HG02623 (cell line): Measurements from ENCODE around the gene U2AF1L4.

Experiments used
- ATAC-seq: cut with Tn5 transposase; IDR thresholded peaks from one replicate; pipeline ENCODE4 v1.9.1; 2021; ENCODE audit warnings: moderate library complexity; ENCODE audit not compliant: unreplicated experiment

U2AF1L4 gene

DNA sequence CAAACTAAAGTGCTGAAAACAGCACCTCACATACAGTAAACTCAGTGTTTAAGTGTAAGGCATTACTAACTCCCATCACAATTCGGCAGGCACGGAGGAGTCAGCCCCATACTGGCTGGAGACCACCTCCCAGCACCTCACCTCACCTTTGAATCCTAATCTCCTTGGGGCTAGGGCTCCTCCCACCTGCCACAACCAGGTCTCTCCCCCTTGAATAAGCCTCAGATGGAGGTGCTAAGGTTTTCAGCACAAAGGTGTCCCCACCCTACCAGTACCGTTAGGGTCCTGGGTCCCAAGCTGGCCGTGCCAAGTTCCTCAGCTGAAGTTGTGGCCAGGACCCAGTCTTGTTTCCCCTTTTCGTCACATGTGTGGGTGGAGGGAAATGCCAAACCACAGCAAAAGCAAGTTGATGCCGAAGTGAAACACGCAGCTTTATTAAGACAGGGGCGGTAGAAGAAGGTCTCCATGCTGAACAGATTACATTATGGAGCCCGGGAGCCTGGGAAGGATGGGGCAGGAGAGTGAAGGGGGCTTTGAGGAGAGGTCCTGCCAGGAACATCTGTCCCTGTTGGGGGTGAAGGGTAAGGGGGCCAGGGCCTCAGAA lies 3.0 kb downstream of the U2AF1L4 start, which contains the start of gene IGFLR1:
IGFLR1 (minus strand) TSS at position 332 of the 604 bp plus-strand sequence. CDS start 1,272 bp downstream, outside the sequence.
- no peak for ATAC-seq

- no peak for ATAC-seq
Observed at GRCh38 chr19:35741203-35741515, 4.1 kb downstream of the U2AF1L4 start.

- ATAC-seq: peak; percentile 56
Observed at GRCh38 chr19:35740423-35741202, 4.6 kb downstream of the U2AF1L4 start.

DNA sequence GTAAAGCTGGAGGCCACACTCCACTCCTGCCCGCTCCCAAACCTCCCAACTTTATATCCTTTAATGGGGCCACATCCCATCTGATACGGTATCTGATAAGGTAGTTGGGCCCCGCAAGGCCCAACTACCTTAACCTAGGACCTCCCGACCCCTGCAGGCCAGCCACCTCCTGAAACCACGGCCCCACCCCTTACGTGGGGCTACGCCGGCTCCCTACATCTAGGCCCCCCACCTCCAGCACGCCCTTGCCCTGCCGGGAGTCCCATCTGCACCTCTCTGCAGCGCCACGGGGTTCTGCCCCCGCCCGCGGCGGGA lies 5.2 kb downstream of the U2AF1L4 start:
- ATAC-seq: peak; percentile 8

GRCh38 chr19:35739275-35740107 lies 5.7 kb downstream of the U2AF1L4 start:
- ATAC-seq: no peak

- ATAC-seq: no peak
Observed at GRCh38 chr19:35738887-35739229, 6.4 kb downstream of the U2AF1L4 start.

- ATAC-seq: no peak
Observed at GRCh38 chr19:35738021-35738886, 7.0 kb downstream of the U2AF1L4 start.

DNA sequence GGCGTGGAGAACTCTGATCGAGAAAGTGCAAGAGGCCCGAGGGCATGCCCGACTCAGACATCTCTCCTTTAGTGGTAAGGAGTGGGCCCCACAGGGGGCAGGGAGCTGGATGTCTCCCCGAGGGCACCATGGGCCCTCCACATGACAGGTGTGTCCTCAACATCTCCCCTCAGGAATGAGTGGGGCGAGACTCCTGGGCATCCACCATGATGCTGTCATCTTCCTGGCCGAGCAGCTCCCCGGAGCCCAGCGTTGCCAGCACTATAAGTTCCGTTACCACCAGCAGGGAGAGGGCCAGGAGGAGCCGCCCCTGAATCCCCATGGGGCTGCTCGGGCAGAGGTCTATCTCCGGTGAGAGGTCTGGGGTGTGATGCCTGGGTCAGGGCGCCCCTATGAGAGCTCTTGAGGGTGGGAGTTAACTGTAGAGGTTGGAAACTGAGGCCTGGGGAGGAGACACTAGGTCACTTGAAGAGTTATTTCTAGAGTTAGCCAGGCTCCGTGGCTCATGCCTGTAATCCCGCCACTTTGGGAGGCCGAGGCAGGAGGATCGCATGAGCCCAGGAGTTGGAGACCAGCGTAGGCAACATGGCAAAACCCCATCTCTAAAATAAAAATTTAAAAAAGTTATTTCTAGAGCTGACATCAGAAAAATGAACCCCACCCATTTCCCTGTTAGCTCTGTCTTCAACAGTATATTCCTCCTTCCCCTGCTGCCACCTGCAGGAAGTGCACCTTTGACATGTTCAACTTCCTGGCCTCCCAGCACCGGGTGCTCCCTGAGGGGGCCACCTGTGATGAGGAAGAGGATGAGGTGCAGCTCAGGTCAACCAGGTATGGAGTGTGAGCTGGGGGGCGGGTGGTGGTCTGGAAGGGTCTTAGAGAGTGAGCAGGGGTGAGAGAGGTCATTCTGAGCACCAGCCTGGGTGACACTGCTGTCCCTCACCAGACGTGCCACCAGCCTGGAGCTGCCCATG lies 8.0 kb downstream of the U2AF1L4 start:
- ATAC-seq: no peak

GRCh38 chr19:35734889-35735288 lies 10.3 kb downstream of the U2AF1L4 start:
- ATAC-seq: no peak

DNA sequence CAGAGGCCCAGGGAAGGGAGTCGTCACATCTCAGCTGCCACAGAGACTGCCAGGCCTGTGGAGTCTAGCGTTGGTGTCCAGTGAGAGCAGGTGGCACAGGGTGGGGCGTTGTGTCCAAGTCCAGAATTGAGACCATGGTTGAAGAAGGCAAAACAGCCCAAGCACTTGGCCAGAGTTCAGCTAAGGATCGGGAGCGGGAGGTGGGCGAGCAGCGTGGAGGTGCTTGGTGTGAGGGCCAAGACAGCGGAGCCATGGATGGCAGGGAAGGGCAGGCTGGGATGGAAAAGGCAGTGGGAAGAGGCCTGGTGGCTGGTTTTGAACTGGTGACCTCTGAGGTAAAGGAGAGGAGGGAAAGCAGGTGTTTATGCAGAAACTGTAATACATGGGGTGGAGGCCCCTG lies 10.9 kb downstream of the U2AF1L4 start:
- no peak for ATAC-seq

DNA sequence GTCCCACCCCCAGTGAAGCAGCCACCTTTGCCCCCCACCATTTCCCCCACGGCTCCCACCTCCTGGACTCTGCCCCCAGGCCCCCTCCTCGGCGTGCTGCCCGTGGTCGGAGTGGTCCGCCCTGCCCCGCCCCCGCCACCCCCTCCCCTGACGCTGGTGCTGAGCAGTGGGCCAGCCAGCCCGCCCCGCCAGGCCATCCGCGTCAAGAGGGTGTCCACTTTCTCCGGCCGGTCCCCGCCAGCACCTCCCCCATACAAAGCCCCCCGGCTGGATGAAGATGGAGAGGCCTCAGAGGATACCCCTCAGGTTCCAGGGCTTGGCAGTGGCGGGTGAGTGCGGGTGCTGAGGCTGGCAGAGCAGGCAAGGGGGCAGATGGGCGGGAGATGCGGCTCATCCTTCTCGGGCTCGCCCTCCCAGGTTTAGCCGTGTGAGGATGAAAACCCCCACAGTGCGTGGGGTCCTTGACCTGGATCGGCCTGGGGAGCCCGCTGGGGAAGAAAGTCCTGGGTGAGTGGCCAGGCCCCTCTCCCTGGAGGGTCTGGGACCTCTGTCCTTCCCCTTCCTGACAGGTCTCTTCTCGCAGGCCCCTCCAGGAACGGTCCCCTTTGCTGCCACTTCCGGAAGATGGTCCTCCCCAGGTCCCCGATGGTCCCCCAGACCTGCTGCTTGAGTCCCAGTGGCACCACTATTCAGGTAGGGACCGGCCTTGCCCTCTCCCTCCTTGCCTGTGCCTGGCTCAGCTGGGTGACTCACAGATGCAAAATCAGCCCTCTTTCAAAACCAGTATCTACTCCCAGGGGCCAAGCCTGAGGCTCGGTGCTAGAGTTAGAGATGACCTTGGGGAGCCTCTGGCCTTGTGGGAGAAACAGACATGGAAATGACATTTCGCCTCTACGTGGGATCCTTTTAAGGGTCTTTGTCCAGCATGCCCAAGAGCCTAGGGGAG lies 11.8 kb downstream of the U2AF1L4 start:
- ATAC-seq: no peak

GRCh38 chr19:35732540-35733179 lies 12.6 kb downstream of the U2AF1L4 start:
- ATAC-seq: no peak

DNA sequence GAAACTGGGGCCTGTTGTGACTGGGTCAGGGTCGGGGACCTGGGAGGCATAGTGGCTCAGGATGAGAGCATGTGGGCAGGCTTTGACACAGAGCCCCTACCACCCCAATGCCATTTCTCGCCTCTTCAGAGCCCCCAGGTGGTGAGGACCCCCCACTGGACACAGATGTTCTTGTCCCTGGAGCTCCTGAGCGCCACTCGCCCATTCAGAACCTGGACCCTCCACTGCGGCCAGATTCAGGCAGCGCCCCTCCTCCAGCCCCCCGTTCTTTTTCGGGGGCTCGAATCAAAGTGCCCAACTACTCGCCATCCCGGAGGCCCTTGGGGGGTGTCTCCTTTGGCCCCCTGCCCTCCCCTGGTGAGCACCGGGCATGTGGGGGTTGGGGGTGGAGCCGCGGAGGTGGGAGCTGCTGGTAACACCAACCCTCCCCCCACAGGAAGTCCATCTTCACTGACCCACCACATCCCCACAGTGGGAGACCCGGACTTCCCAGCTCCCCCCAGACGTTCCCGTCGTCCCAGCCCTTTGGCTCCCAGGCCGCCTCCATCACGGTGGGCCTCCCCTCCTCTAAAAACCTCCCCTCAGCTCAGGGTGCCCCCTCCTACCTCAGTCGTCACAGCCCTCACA lies 13.3 kb downstream of the U2AF1L4 start:
- no peak for ATAC-seq

DNA sequence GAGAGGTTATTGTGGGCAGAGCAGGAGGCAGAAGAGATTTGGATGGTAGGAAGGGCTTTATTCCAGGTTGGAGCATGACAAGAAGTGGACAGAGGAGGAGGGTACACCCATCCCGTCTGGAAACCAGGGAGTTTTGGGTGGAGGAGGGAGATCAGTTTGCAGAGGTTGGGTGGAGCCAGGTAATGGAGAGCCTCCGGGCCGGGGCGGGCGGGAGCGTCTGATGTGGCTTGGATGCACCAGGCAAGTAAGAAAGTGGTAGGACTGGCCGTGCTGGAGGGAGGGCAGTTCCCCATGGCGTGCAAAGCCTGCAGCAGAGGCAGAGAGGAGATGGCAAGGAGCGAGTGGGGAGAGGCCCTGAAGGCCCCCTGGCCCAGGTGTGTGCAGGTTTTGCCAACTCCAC lies 13.9 kb downstream of the U2AF1L4 start:
- no peak for ATAC-seq

DNA sequence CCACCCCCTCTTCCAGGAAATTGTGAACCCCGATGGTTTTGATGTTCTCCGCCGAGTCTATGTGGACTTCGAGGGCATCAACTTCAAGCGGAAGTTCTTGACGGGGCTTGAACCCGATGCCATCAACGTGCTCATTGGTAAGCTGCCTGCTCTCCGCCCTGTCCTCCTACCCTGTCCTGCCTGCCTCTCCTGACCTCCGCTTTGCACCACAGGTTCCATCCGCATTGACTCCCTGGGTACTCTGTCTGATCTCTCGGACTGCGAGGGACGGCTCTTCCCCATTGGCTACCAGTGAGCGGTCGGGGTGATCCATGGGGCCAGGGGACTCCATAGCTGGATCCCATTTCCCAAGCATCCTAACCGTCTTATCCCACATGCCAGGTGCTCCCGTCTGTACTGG lies 14.9 kb downstream of the U2AF1L4 start:
- ATAC-seq: no peak

GRCh38 chr19:35729763-35730162 lies 15.5 kb downstream of the U2AF1L4 start:
- ATAC-seq: no peak

GRCh38 chr19:35729021-35729420 lies 16.2 kb downstream of the U2AF1L4 start:
- ATAC-seq: no peak
